GM10847 (cell line): ENCODE measurements around the gene FOXP2.

Source experiments
- POLR2A ChIP-seq: IDR thresholded peaks from 2 replicates; pipeline ENCODE4 v1.6.1; 2011; ENCODE audit not compliant: insufficient read length; ENCODE audit errors: extremely low read depth

FOXP2 gene

DNA sequence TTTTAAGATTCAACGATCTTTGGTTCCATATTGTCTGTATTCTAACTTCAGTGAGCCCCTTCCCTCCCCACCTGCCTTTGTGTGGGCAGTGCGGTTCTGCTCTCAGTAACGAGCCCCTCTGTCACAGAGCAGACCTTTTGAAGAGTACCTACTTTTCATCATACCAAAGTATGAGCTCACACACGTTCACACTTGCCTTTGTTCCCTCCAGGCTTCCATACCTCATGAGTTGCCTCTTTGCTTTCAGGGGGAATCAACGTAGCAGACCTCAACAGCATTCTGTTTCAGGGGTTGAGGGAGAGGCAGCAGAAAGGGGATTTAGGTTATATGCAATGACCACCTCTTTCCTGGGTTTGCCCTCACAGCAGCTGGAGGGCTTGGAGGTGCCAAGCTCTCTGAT, 295.9 kb downstream of the FOXP2 start:
- TF ChIP-seq POLR2A, result no peak

DNA sequence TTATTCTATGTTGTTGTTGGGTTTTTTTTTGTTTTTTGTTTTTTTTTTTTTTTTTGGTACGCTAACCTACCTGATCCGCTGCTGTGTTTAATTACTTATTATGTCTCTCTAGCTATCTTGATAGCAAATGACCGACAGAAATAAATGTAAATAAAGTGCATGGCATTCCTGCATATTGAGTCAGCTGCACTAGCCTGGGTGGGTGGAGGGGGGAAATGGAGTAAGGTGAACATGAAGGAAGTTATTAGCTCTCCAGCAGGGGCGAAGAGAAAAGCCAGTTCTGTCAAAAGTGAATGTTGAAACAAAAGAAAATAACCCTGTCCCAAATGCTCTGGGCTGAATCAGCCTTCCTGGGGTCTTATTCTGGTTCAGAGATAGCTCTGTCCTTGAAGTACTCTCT, 296.6 kb downstream of the FOXP2 start:
- no peak for TF ChIP-seq POLR2A

DNA sequence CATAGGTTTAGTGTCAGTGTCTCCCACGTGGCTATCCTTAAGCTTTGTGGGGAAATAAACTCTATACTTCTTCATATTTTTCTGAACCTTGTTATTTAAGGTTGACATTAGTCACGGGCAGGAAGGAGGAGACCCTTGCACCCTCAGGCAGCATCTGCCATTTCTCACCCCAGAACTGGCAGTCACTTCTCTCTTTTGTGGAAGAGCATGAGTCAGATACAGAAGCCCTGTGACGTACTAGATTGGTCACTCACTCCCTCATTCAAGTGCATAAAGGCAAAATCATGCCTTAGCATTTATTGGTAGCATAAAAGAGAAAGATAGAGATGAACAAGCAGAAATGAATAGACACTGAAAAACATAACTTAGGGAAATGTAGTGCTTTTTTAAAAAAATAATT, 301.3 kb downstream of the FOXP2 start:
- no peak for TF ChIP-seq POLR2A

DNA sequence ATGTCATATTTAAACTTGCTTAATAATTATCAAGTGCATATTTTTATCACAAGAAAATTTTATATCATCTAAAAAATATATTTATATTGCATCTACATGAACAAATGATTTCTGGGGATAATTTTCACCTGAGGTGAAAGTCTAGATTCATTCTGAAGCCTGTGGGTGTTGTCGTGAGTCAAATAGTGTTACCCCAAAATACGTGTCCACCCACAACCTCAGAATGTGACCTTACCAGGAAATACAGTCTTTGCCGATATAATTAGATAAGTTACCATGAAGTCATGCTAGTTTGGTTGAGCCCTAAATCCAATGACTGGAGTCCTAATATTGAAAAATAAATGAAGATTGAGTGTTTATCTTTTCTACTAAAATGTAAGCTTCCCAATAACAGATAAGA, 304.2 kb downstream of the FOXP2 start:
- no peak for TF ChIP-seq POLR2A

DNA sequence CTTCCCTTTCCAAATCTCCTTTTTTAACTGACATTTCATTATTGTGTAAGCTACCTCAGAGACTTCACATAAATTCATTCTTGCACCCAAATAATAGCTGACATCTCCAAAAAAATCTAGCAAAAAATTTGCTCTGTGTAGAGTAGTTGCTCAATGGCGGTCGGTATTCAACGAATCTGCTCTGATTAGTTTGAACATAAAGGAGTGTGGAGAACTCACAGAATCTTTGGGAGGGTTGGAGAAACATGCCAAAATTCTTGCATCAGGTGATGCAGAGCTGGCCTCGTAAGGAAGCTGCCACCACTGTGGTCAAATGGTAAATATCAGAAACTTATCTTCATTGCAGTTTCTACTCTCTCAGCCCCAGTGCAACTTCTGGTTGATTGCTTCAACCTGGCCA, 306.1 kb downstream of the FOXP2 start:
- TF ChIP-seq POLR2A, result no peak

DNA sequence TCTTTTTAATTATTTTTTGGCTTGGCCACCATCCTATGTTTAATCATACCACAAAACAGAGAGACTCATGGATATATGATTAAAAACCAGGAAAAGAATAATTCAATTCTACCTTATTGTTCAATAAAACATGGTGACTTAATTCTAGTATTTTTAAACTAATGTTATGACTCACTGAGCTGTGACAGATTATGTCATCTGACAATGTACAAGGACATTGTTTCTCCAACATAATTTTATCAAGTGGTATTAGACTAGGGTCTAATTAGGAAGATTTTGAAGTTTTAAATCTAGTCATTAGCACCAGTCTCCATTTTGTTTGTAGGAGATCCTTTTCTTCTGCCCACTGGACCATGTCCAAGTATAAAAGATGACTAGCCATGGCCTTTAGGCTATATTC, 307.9 kb downstream of the FOXP2 start:
- no peak for TF ChIP-seq POLR2A

DNA sequence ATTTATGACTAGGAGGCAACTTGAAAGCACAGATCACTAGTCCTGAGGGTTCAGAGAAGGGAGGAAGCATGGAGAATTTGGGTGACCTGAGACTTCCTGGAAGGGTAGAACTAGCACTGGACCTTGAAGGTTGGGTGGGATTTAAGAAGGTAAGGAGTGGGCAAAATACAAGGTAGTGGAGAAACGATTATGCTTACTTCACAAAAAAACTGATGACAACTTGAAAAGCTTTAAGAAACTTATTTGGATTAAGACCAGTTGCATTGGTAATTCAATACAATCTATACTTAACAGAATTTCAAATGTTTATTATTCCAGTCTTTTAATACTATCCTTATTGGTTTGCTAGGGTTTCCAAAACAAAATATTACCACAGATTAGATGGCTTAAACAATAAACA, 308.7 kb downstream of the FOXP2 start:
- no peak for TF ChIP-seq POLR2A

DNA sequence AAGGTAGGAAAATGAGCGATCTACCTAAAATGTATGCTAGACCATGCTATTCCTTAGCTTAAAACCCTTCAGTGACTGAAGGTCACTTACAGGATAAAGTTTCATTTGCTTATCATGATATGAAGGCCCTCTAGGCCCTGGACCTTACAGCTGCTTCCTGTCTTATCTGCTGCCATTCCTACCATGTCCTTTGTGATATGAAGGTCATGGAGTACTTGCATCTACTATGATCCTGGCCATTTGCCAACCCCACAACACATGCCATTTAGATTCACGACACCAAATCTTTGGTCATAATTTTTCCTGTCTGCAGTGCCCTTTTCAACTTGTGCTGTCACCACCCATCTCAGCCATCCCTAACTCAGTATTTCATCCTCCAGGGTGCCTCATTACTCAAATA, 325.5 kb downstream of the FOXP2 start:
- TF ChIP-seq POLR2A, result no peak

DNA sequence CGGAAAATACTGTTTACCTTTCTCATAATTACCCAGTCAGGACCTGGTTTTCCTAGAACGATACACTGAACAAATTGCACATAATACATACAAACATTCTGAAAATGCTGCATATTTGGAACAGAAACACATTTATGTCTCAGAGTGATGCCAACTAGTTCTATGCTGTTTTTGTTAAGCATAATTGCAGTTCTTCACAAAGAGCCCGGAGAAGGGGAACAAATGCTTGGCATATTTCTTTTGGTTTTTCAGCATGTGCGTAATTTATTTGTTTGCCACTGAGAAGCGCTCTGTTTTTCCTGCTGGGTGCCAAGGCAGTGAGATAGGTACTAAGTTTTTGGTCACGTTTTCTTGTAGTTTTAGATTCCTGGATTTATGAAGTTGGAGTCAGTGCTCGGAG, 326.3 kb downstream of the FOXP2 start:
- no peak for TF ChIP-seq POLR2A

DNA sequence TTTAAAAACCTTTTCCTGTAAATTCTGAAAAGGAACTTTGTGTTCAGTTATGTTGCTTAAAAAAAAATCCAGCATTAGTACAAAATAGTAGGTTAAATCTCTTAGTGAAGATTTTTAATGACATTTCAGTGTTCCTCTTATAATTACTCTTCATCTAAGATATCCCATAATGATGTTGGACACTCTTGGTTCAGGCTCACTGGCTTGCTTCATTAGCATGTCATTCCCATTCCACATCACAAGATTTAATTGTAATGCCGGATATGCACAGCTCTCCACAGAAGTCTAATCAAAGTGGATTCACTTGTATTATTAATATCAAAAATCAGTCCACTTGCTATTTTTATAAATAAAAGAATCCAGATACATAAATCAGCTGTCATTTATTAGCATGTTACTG, 327.3 kb downstream of the FOXP2 start:
- no peak for TF ChIP-seq POLR2A
